ENCODE results near the gene OST4. TPM values are rescaled to one million over a fixed set of nuclear protein-coding genes. Genes with fewer than 3 reads are reported as not detected.

OST4 gene
- total and polyA plus RNA-seq, 2 donors from 2014 or later, result 260 to 718 TPM

DNA sequence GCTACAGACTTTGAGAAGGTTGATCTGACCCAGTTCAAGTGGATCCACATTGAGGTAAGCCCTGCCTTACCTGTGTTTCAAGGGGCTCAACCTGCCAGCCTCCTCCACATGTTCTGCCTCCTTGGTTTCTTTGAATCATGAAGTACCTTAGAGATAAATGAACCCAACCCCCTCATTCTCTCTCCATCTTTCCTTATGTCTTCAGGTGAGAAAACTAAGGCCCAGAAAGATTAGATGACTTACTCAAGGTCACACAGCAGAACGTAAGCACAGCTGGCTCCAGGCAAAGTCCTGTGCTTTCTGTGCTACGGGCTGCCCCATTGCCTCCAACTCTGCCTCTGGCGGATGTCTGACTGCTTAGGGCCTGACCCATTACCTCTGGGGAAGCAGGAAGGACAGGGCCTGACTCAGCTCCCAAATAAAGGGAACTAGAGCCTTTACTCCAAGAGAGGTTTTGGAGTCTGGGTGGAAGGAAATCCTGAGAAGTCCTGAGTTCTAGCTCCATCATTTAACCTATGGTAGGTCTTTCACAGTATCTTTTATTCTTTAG lies 25.4 kb upstream of the OST4 start:
- Histone ChIP-seq H3K9me3 (ENCODE audit: control insufficient read depth in 2 of 3, insufficient read depth in 1 of 3, low read length in 3 of 3) (no peaks in the 10 kb centered on the region), H3K4me1 (ENCODE audit: control insufficient read depth in 2 of 3, insufficient read depth in 2 of 3, low read depth in 1 of 3, low read length in 3 of 3) (peaks cover 0 to 28% (median 12%) of the 10 kb centered on the region in 3 donors), H3K27me3 (ENCODE audit: control insufficient read depth, insufficient read depth, low read length) (no peaks in the 10 kb centered on the region), H3K4me3 (ENCODE audit: low read length in 3 of 3) (no peak overlapping the region), H3K27ac (ENCODE audit: low read depth in 2 of 2, low read length in 2 of 2) (peak overlapping the region in 1 of 2 donors; percentile 4), H3K36me3 (ENCODE audit: control insufficient read depth in 2 of 3, insufficient read depth in 3 of 3, low read length in 3 of 3) (peaks cover 0 to 11% (median 2%) of the 10 kb centered on the region in 3 donors), H3K9ac (ENCODE audit: low read length in 3 of 3) (peak overlapping the region in 1 of 3 donors; percentile 28)
- FAIRE-seq, result no peak
- TF ChIP-seq, protein P1, sequence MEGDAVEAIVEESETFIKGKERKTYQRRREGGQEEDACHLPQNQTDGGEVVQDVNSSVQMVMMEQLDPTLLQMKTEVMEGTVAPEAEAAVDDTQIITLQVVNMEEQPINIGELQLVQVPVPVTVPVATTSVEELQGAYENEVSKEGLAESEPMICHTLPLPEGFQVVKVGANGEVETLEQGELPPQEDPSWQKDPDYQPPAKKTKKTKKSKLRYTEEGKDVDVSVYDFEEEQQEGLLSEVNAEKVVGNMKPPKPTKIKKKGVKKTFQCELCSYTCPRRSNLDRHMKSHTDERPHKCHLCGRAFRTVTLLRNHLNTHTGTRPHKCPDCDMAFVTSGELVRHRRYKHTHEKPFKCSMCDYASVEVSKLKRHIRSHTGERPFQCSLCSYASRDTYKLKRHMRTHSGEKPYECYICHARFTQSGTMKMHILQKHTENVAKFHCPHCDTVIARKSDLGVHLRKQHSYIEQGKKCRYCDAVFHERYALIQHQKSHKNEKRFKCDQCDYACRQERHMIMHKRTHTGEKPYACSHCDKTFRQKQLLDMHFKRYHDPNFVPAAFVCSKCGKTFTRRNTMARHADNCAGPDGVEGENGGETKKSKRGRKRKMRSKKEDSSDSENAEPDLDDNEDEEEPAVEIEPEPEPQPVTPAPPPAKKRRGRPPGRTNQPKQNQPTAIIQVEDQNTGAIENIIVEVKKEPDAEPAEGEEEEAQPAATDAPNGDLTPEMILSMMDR (IDR thresholded peaks at IDR 0.05; ENCODE audit: borderline replicate concordance, extremely low read depth, insufficient read depth), result no peak
- peak in 1 of 5 donors; percentile 4 for DNase-seq
- intact Hi-C loops (cut with DNase I), result loop anchor here (10.0 kb wide), 1 partner anchor 208 kb away; the partner anchor contains the start of gene UCN

DNA sequence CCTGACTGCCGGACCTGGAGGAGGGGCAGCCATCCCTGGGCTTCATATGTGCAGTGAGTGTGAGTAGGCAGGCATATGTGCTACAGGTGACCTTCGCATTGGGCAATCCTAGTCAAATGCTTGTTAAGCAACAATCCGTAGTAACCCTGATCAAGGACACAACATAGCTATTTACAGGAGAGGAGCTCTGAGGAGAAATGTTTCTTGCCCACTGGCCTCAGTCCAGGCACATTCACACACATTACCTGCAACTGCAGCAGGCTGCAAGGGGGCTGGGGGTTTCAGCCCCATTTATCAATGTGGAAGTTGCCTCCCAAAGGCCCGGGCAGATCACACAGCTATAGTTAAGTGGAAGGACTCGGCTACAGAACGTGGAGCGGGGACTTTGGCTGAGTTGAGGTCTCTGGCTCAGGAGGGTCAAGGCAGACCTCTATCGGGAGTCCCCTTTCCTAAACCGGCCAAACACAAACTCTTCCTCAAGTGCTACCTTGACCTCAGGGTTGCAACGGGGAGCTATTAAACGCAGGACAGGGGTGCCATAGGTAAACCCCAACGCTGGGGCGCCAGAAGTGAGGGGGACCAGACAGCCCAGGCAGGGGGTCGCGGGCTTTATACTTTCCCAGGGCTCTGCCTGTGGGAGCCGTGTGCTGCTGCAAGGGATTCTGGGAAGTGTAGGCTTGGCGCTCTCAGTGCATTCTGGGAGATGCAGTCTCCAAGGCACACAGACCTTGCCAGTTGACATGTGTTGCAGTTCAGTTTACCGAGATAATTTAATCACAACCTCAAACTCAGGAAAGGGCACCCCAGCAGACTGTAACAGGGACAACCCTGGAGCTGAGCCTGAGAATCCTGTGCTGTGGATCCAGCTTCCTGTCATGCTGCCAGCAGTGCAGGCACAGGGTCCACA lies 24.5 kb upstream of the OST4 start:
- H3K4me3 ChIP-seq (ENCODE audit: low read length in 3 of 3), result peak overlapping the region; percentile 25 to 50 (median 42)
- no peaks in the 10 kb centered on the region for H3K9me3 ChIP-seq (ENCODE audit: control insufficient read depth in 2 of 3, insufficient read depth in 1 of 3, low read length in 3 of 3)
- peaks cover 0 to 11% (median 2%) of the 10 kb centered on the region in 3 donors for H3K36me3 ChIP-seq (ENCODE audit: control insufficient read depth in 2 of 3, insufficient read depth in 3 of 3, low read length in 3 of 3)
- peak overlapping the region in 1 of 3 donors; percentile 28 for H3K9ac ChIP-seq (ENCODE audit: low read length in 3 of 3)
- intact Hi-C loops (cut with DNase I), result loop anchor here (10.0 kb wide), 1 partner anchor 209 kb away; the partner anchor contains the start of gene UCN
- peaks cover 0 to 28% (median 12%) of the 10 kb centered on the region in 3 donors for H3K4me1 ChIP-seq (ENCODE audit: control insufficient read depth in 2 of 3, insufficient read depth in 2 of 3, low read depth in 1 of 3, low read length in 3 of 3)
- DNase-seq (peak; percentile 67 to 81 (median 77)), FAIRE-seq (no peak)
- H3K27me3 ChIP-seq (ENCODE audit: control insufficient read depth, insufficient read depth, low read length), result no peaks in the 10 kb centered on the region
- TF ChIP-seq, protein P1 (IDR thresholded peaks at IDR 0.05; ENCODE audit: borderline replicate concordance, extremely low read depth, insufficient read depth), result no peak
- peak overlapping the region; percentile 33 to 58 for H3K27ac ChIP-seq (ENCODE audit: low read depth in 2 of 2, low read length in 2 of 2)

- no peak for FAIRE-seq
- intact Hi-C loops (cut with DNase I), result loop anchor here (10.0 kb wide), 1 partner anchor 209 kb away; the partner anchor contains the start of gene UCN
- peaks cover 0 to 28% (median 12%) of the 10 kb centered on the region in 3 donors for H3K4me1 ChIP-seq (ENCODE audit: control insufficient read depth in 2 of 3, insufficient read depth in 2 of 3, low read depth in 1 of 3, low read length in 3 of 3)
Observed at GRCh38 chr2:27095427-27095744, 23.9 kb upstream of the OST4 start.

More at GRCh38 chr2:27095427-27095744, 23.9 kb upstream of the OST4 start:
- Histone ChIP-seq H3K27me3 (ENCODE audit: control insufficient read depth, insufficient read depth, low read length) (no peaks in the 10 kb centered on the region), H3K9me3 (ENCODE audit: control insufficient read depth in 2 of 3, insufficient read depth in 1 of 3, low read length in 3 of 3) (no peaks in the 10 kb centered on the region), H3K4me3 (ENCODE audit: low read length in 3 of 3) (no peak overlapping the region), H3K36me3 (ENCODE audit: control insufficient read depth in 2 of 3, insufficient read depth in 3 of 3, low read length in 3 of 3) (peaks cover 0 to 11% (median 2%) of the 10 kb centered on the region in 3 donors), H3K9ac (ENCODE audit: low read length in 3 of 3) (no peak overlapping the region), H3K27ac (ENCODE audit: low read depth in 2 of 2, low read length in 2 of 2) (peak overlapping the region; percentile 16 to 26)
- DNase-seq, result no peak
- TF ChIP-seq, protein P1 (IDR thresholded peaks at IDR 0.05; ENCODE audit: borderline replicate concordance, extremely low read depth, insufficient read depth), result no peak

Measured in kidney (tissue), 14 donors.